ENCODE data around the gene POLR2M. TPM values are rescaled to one million over a fixed set of nuclear protein-coding genes. Genes with fewer than 3 reads are reported as not detected.

POLR2M gene
- total and polyA plus RNA-seq, 2 donors (not counting 3 experiments of a cell fraction or from before 2014, with no cell fraction given) = 38.4 to 42.5 TPM

GRCh38 chr15:57736591-57736990 lies 30.1 kb downstream of the POLR2M start:
- Histone ChIP-seq H3K4me1 (ENCODE audit: control insufficient read depth, extremely low read depth, insufficient read depth, low read length) (peaks cover 10% of the 10 kb centered on the region), H3K9ac (replicated peaks; ENCODE audit: extremely low read depth, insufficient read depth, low read length) (no peak overlapping the region), H3K9me1 (replicated peaks; ENCODE audit: control insufficient read depth, extremely low read depth, insufficient read depth, low read length) (no peaks in the 10 kb centered on the region), H3K36me3 (ENCODE audit: control insufficient read depth in 2 of 2, extremely low read depth in 1 of 2, insufficient read depth in 2 of 2, low read length in 2 of 2) (no peaks in the 10 kb centered on the region), H3K27ac (ENCODE audit: insufficient read depth, low read depth, low read length) (no peak overlapping the region), H2AFZ (ENCODE audit: low read depth, low read length) (no peak overlapping the region), H3K4me3 (replicated peaks in 1 of 3; ENCODE audit: insufficient read depth in 1 of 3, low read depth in 1 of 3, low read length in 3 of 3) (no peak overlapping the region), H4K20me1 (replicated peaks; ENCODE audit: control insufficient read depth, extremely low read depth, insufficient read depth, low read length) (no peaks in the 10 kb centered on the region), H3K27me3 (ENCODE audit: control insufficient read depth in 2 of 2, insufficient read depth in 2 of 2, low read length in 2 of 2) (no peaks in the 10 kb centered on the region), H3K79me2 (ENCODE audit: control insufficient read depth, insufficient read depth, low read length) (no peaks in the 10 kb centered on the region), H3K9me3 (replicated peaks; ENCODE audit: control insufficient read depth, insufficient read depth, low read length) (no peaks in the 10 kb centered on the region), H3K4me2 (ENCODE audit: insufficient read depth, low read length) (no peak overlapping the region)
- BruUV-seq (replicated peaks) = no TSS peak
- no peak for TF ChIP-seq POLR2AphosphoS5 (IDR thresholded peaks at IDR 0.05; ENCODE audit: insufficient read depth, low read depth, low read length)
- TF ChIP-seq MYC (IDR thresholded peaks at IDR 0.05; ENCODE audit: low read depth, low read length) = no peak
- TF ChIP-seq CTCF (IDR thresholded peaks at IDR 0.05; ENCODE audit: extremely low read depth in 1 of 2, insufficient read depth in 1 of 2, low read depth in 1 of 2, low read length in 2 of 2) = no peak
- no peak for TF ChIP-seq MAX (IDR thresholded peaks at IDR 0.05; ENCODE audit: insufficient read depth, insufficient read length)
- TF ChIP-seq GATA2 (IDR thresholded peaks at IDR 0.05; ENCODE audit: insufficient read depth, insufficient read length, low read depth, low read length) = no peak
- TF ChIP-seq POLR2A (IDR thresholded peaks at IDR 0.05; ENCODE audit: low read depth, low read length) = no peak
- TF ChIP-seq EZH2 (IDR thresholded peaks at IDR 0.05; ENCODE audit: borderline replicate concordance, low read depth, low read length, severe bottlenecking) = no peak
- TF ChIP-seq JUN (IDR thresholded peaks at IDR 0.05; ENCODE audit: borderline replicate concordance, insufficient read depth, insufficient read length, low read depth) = no peak
- TF ChIP-seq FOS (IDR thresholded peaks at IDR 0.05; ENCODE audit: borderline replicate concordance, insufficient read depth, low read length) = no peak
- intact Hi-C loops (cut with micrococcal nuclease) = no loop called here
- no peak for FAIRE-seq
- ChIA-PET CTCF (interaction anchor here (1.6 to 4.0 kb wide), 3 partner anchors 15 to 334 kb away, joined by 8 to 25 read pairs (median 9); no protein-coding TSS in a partner anchor), POLR2A (no interaction called here)
- dilution Hi-C loops (cut with MboI; ENCODE audit: extremely low pct_ligation_motif_present, low sequenced_read_pairs) = no loop called here
- no peak for DNase-seq (ENCODE audit: low read depth, low spot score)
